HG03565 (cell line): Measurements from ENCODE around the gene DLGAP4.

Experiments used
- ATAC-seq: cut with Tn5 transposase; IDR thresholded peaks from one replicate; pipeline ENCODE4 v1.9.1; 2021; ENCODE audit warnings: mild to moderate bottlenecking, moderate library complexity; ENCODE audit not compliant: unreplicated experiment

The DLGAP4 gene

GRCh38 chr20:36306553-36307411 is 643 bp downstream of the DLGAP4 start:
- ATAC-seq, result no peak

GRCh38 chr20:36307412-36308325 is 1.5 kb downstream of the DLGAP4 start:
- no peak for ATAC-seq

GRCh38 chr20:36308353-36308752 is 2.2 kb downstream of the DLGAP4 start:
- ATAC-seq, result no peak

- ATAC-seq, result no peak
Observed at GRCh38 chr20:36308986-36309385, 2.8 kb downstream of the DLGAP4 start.

GRCh38 chr20:36309643-36310042 is 3.5 kb downstream of the DLGAP4 start:
- no peak for ATAC-seq

GRCh38 chr20:36310215-36310981 is 4.3 kb downstream of the DLGAP4 start:
- ATAC-seq, result no peak

- ATAC-seq, result no peak
Observed at GRCh38 chr20:36311141-36311853, 5.2 kb downstream of the DLGAP4 start.

GRCh38 chr20:36311854-36312723 is 6.0 kb downstream of the DLGAP4 start:
- ATAC-seq, result no peak

- ATAC-seq, result no peak
Observed at GRCh38 chr20:36312724-36313441, 6.7 kb downstream of the DLGAP4 start.

- ATAC-seq, result no peak
Observed at GRCh38 chr20:36313476-36313875, 7.3 kb downstream of the DLGAP4 start.

GRCh38 chr20:36313926-36314325 is 7.8 kb downstream of the DLGAP4 start:
- no peak for ATAC-seq

GRCh38 chr20:36314734-36315544 is 8.8 kb downstream of the DLGAP4 start:
- ATAC-seq, result no peak

- ATAC-seq, result no peak
Observed at GRCh38 chr20:36315545-36316351, 9.6 kb downstream of the DLGAP4 start.

- ATAC-seq, result no peak
Observed at GRCh38 chr20:36317675-36318074, 11.5 kb downstream of the DLGAP4 start.

- no peak for ATAC-seq
Observed at GRCh38 chr20:36318166-36318565, 12.0 kb downstream of the DLGAP4 start.

GRCh38 chr20:36319356-36320260 is 13.5 kb downstream of the DLGAP4 start:
- ATAC-seq, result no peak
